OCI-M2 (cell line): ENCODE results near the gene DNAI1.
"Not testable (repeated sequence)": the region's sequence is repeated elsewhere in the genome, so short reads cannot be mapped to it uniquely, and the experiment has no call there.

Experiments
- DNase-seq: peaks from one replicate; lab custom pipeline; 2025; ENCODE audit not compliant: unreplicated experiment; lab: John Stamatoyannopoulos, UW

DNAI1 gene

DNA sequence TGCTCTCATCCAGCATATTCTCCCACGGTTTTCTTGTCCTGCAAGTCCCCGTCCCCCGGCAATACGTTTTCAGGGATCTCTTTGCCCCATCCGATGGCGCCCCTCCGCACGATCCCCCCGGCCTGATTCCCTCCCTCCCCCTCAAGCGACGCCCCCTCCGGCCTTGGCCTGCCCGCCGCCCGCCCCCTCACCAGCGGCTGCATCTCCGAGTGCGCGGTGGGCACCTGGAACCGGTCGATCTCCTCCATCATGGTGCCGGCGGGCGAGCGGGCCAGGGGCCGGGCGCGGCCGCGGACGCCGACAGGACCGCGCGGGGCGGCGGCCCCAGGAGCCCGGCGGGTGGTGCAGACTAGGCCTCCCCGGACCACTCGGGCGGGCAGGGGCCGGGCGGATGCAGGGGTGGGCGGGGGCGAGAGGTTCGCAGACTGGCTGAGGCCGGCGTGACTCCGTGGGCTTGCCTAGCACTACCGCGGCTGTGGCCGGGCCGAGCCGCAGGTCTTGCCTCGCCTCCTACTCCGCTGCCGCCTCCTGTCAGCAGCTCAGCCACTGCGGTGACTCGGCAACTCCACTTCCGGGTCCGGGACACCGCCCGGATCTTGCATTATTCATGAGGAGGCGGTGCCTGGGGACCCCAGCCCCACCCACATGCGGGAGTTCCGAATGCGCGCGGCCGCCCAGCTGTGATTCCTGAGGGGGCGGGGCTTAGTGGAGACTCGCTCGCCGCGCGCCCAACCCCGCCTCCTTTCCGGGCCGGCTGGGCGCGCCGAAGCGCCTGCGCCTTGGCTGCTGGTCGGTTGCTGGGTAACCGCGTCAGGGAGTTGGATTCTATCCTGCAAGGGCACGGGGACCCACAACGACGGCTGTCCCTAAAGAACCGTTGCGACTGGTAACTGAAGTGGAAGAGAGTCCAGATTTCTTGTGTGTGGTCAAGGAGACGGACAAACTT, at the start of gene DNAI1, which contains the start of gene FAM219A:
DNAI1 (plus strand) TSS at position 793 of the 946 bp plus-strand sequence. CDS start 201 bp downstream, outside the sequence.
FAM219A (minus strand) TSS at position 558 of the 946 bp plus-strand sequence; CDS start at position 251, 307 bp downstream.
- DNase-seq: peak; percentile 68

GRCh38 chr9:34409154-34409553, 49.5 kb upstream of the DNAI1 start:
- DNase-seq: no peak

GRCh38 chr9:34412336-34412735, 46.3 kb upstream of the DNAI1 start:
- no peak for DNase-seq

DNA sequence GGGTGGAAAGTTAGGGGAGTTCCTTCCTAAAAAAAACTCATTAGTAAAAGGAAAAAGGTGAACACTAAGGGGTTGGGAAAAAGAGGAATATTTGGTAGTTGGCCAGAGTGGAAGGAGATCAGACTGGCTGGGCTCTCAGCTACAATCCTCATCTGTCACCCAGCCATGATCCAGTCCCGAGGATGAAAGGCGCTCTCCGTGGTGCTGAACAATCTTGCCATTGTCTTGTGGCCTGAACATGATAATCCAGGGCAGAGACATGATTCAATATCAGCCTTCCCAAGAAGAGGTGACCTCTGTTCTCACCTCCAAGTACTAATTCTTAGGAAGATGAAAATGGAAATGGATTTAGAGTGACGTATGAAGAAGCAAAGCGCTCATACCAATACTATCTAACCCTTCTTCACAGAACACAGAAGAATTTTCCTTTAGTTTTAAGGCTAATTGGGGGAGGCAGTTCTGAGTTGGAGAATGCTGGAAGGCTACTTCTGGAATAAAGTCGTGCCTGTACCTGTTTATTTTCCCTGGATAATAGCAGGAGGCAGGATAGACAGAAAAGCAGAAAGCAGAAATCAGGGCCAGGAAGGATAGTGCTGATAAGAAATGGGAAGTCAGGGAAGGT, 45.3 kb upstream of the DNAI1 start:
- DNase-seq: peak; percentile 33

GRCh38 chr9:34417734-34418133, 40.9 kb upstream of the DNAI1 start:
- DNase-seq: no peak

DNA sequence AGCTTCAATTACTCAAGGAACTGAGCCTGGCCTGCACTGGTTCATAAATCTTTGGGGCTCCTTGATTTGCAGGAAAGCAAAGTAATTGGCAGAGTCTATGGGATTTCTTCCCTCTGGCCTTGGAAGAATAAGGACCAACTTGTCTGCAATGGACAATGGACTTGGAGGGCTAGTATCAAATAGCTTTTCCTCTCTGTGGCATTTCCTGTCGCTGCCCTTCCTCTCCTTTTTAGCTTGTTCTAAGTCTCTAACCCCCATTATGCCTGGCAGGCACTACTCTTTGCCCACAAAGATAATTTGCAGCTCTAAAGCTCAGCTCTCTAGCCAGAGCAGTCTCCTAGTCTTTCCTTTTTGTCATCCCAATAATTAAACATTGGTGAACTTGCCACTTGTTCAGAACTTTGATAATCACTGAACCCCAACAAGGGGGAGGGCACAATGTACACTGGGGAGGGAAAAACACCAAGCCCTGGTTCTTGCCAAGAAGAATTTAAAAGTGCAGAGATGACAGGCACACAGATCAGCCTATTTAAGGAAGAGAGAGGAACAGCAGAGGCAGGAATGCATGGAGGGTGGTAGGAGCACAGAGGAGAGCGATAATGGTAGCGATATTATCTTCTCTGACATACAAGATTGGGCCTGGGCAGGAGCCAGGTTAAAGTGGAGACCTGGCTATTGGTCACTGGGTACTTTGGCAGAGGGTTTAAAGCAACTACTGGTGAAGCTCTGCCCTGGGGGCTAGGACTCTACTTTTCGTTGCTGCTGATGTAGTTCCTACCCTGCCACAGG, 38.7 kb upstream of the DNAI1 start:
- no peak for DNase-seq

DNA sequence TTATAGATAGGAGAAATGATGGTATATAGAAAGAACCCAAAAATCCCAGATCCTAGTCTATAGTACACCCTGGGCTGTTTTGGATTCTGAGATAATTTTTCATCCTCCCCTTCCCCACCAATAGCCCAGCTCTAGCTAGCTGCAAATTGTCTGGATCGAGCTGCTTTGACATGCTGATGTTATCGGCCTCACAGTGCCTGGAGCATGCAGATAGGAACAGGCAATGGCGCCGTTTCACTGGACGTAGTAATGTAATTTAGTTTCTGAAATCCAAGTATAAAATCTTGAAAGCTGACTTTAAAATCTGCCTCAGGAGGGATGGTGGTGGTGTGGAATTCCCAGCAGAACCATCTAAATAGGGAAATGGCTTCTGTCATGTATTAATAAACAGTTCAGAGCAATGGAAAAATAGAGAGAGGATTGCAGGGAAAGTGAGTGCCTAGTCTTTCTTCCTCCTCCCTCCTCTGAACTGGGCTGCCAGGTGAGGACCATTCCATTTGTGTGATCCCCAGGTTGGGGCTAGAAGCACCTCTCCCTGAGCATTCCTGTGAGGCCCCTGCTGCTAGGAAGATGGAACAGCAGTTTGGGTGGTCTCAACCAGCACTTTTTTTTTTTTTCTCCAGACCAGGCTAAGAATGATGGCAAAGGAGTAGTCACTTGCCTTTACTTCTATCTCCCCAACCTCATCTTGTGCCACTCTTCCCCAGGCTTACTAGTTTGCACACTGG, 32.1 kb upstream of the DNAI1 start:
- DNase-seq: no peak

- DNase-seq: no peak
Observed at GRCh38 chr9:34428325-34428958, 30.2 kb upstream of the DNAI1 start.

DNA sequence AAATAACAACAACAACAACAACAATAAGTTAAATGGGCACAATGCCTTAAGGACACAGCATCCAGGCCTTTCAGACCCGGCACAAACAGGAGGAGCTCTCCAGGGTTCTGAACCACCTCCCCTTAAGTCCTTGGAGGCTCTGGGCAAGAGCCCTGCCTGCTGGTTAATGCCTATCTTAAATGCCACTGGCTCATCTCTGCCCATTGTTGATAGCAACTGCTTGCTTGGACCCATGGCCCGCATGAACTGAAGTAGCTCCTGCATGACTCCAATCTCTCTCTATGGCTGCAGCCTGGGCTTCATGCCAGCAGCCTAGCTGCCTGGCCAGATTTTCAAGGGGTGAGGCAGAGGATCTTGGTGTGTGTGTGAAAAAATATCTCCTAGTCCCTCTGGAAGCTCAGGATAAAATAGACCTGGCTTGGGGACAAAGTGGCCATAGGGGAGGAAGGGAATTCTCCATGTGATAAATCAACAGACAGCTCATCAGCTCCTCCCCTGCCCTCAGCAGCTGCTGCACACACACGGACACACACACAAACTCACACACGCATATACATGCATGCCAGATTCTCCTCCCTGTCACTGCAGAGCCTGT, 27.7 kb upstream of the DNAI1 start:
- peak; percentile 9 for DNase-seq

DNA sequence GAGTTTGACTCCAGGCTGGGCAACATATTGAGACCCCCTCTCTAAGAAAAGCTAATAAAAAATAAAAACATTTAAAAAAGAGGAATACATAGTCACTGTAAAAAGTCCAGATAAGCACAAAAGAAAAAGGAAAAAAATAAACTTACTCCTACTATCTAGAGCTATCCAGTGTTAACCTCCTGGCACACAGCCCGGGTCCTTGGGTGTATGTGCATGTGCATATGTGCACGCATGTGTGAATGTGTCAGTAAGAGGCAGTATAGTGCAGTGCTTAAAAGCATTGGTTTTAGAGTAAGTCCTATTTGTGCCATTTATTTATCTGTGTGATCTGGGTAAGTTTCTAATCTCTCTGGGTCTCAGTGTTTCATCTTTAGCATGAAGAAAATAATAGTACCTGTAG, 26.9 kb upstream of the DNAI1 start:
- no peak for DNase-seq

- DNase-seq: no peak
Observed at GRCh38 chr9:34437006-34437925, 21.3 kb upstream of the DNAI1 start.

DNA sequence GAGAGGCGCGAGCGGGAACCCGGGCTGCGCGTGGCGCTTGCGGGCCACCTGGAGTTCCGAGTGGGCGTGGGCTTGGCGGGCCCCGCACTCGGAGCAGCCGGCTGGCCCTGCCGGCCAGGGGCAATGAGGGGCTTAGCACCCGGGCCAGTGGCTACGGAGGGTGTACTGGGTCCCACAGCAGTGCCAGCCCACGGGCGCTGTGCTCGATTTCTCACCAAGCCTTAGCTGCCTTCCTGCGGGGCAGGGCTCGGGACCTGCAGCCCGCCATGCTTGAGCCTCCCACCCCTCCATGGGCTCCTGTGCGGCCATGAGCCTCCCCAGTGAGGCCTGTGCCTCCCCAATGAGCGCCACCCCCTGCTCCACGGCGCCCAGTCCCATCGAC, 20.7 kb upstream of the DNAI1 start:
- DNase-seq: not testable (repeated sequence)

DNA sequence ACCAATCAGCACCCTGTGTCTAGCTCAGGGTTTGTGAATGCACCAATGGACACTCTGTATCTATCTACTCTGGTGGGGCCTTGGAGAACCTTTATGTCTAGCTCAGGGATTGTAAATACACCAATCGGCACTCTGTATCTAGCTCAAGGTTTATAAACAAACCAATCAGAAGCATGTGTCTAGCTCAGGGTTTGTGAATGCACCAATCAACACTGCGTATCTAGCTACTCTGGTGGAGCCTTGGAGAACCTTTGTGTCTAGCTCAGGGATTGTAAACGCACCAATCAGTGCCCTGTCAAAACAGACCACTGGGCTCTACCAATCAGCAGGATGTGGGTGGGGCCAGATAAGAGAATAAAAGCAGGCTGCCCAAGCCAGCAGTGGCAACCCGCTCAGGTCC, 20.1 kb upstream of the DNAI1 start:
- not testable (repeated sequence) for DNase-seq

DNA sequence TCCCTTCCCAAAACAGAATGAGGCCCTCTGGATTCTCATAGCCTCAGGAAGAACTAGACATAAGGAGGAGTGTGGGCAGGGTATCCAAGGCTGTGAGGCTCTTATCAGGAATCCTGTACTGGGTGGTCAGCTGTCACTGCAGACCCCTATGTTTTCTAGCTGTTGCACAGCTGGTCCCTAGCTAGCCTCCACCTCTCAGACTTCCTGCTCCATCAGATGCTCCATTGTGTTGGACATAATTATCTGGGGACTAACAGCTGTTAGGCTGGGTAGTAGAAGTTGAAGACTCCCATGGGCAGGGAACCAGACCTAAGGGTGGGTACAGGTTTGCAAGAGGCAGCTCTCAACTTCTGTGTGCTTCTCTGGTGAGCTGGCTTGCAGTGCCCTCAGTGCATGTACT, 18.6 kb upstream of the DNAI1 start:
- DNase-seq: no peak

DNA sequence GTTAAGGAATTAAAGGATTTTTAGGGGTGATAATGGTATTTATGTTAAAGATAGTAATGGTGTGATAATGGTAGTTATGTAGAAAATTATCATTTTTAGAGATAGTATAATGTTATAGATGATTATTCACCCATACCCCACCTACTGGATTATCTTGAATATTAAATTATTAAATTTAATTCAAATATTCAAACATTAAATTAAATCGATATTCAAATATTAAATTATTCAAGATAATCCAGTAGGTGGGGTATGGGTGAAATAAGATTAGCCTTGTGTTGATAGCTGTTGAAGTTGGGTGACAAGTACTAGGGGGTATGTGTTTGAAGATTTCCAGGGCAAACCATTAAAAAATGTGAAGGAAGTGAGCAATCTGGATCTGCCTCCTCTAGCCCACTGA, 15.8 kb upstream of the DNAI1 start:
- no peak for DNase-seq

- DNase-seq: no peak
Observed at GRCh38 chr9:34443533-34443932, 15.1 kb upstream of the DNAI1 start.

- no peak for DNase-seq
Observed at GRCh38 chr9:34443976-34444375, 14.6 kb upstream of the DNAI1 start.

GRCh38 chr9:34446468-34446891, 12.1 kb upstream of the DNAI1 start:
- DNase-seq: no peak

DNA sequence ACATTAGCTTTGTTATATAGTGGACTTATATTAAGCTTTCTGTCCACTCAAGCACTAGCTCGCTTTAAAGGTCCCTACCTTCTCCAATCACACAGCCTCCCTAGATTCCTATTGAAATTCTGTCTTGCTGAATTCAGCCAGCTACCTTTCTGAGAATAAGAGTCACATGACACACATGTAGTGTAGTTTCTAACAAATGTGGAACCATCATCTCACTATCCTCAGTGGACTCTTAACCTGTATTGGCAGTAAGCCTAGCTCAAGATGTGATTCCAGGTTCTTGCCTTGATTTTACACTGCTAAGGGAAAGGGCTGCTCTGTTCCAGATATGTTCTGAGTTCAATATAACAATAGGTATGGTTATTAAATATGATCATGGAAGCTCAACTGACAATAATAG, 11.7 kb upstream of the DNAI1 start:
- no peak for DNase-seq
